PC-9 (cell line): ENCODE measurements around the gene GATAD1.

Experiments
- EZH2 ChIP-seq: fragments of 200-600 bp; sonication (generic); IDR thresholded peaks from 2 replicates; pipeline ENCODE4 v1.8.0; 2017; ENCODE audit warnings: antibody characterized with exemption, low read depth
- TF ChIP-seq, protein P1 (sequence below): fragments of 200-600 bp; sonication (generic); conservative IDR thresholded peaks from 2 replicates; pipeline ENCODE4 v1.6.1; 2017; ENCODE audit warnings: mixed run types, antibody characterized with exemption, mild to moderate bottlenecking, moderate library complexity

DNA sequence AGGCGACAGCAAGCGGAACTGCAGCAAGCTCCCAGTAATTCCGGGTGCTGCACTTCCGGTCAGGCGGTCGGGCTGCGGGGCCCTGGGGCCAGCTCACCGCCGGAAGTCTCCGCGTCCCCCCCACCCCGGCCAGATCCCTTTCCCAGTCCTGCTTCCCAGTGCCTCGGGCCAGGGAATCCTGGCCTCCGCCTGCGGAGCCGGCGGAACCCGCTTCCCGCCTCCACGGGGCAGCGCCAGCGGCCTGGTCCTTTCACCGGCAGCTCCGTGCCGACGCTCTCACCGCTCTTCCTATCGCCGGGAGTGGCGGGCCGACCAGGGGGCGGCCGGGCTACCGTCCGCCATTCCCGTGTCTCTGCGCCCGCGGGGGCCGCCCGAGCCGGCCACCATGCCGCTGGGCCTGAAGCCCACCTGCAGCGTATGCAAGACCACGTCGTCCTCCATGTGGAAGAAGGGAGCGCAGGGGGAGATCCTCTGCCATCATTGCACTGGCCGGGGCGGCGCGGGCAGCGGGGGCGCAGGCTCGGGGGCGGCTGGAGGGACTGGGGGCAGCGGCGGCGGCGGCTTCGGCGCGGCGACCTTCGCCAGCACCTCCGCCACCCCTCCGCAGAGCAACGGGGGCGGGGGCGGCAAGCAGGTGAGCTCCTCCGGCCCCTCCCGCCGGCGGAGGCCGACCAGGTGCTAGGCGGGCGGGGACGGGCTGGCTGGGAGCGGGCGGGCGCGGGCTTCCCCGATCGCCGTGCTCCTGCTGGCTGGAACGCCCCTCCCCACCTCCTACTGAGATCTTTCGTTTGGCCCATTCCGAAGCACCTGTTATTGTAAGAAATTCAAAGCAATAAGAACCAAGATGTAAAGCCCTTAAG lies at the start of gene GATAD1:
- TF ChIP-seq, protein P1, sequence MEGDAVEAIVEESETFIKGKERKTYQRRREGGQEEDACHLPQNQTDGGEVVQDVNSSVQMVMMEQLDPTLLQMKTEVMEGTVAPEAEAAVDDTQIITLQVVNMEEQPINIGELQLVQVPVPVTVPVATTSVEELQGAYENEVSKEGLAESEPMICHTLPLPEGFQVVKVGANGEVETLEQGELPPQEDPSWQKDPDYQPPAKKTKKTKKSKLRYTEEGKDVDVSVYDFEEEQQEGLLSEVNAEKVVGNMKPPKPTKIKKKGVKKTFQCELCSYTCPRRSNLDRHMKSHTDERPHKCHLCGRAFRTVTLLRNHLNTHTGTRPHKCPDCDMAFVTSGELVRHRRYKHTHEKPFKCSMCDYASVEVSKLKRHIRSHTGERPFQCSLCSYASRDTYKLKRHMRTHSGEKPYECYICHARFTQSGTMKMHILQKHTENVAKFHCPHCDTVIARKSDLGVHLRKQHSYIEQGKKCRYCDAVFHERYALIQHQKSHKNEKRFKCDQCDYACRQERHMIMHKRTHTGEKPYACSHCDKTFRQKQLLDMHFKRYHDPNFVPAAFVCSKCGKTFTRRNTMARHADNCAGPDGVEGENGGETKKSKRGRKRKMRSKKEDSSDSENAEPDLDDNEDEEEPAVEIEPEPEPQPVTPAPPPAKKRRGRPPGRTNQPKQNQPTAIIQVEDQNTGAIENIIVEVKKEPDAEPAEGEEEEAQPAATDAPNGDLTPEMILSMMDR: peak; percentile 86; the same call in 1 of the 2 replicates
- TF ChIP-seq EZH2: no peak
